Measurements from ENCODE around the gene FANK1.
"Not testable (repeated sequence)": the region's sequence is repeated elsewhere in the genome, so short reads cannot be mapped to it uniquely, and the experiment has no call there.

Gene FANK1

GRCh38 chr10:125900963-125901362 lies 4.6 kb downstream of the FANK1 start:
- DNase-seq (ENCODE audit: low read depth); H3K4me3 ChIP-seq (ENCODE audit: low read length): not testable (repeated sequence)

GRCh38 chr10:125903135-125903640 lies 6.8 kb downstream of the FANK1 start:
- H3K4me3 ChIP-seq (ENCODE audit: low read length); DNase-seq (ENCODE audit: low read depth): not testable (repeated sequence)

DNA sequence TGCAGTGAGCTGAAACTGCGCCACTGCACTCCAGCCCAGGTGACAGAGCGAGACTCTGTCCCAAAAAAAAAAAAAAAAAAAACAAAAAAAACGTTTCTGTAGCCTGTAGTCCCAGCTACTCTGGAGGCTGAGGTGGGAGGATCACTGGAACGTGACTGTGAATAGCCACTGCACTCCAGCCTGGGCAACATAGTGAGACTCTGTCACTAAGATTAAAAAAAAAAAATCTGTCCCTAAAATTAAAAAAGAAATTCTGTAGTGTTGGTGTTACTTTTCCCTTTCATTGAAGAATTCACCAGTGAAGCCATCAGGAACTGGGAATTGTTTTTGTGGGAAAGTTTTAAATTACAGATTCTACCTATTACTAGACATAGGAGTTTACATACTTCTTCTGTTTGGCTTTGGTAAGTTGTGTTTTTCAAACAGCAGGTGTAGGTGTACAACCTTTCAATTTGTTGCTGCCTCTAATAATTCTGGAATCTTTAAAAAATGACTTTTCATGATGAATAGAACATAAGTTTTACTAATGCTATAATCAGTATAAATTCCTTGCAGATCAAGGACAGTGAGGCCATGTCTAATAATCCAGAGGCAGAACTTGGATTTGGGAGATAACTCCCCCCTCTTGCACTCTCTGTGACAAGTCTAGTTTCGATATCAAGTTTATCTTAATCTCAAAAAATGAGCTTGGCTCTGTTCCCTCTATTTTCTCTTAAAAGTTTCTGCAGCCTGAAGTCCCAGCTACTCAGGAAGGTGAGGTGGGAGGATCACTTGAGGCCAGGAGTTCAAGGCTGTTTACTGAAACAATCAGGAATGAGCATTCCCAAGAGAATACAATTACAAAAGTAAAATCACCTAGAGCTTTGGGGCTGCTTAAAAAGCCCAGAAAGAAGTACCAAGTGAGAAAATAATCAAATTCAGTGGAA lies 9.0 kb downstream of the FANK1 start:
- DNase-seq (ENCODE audit: low read depth); H3K4me3 ChIP-seq (ENCODE audit: low read length): not testable (repeated sequence)

DNA sequence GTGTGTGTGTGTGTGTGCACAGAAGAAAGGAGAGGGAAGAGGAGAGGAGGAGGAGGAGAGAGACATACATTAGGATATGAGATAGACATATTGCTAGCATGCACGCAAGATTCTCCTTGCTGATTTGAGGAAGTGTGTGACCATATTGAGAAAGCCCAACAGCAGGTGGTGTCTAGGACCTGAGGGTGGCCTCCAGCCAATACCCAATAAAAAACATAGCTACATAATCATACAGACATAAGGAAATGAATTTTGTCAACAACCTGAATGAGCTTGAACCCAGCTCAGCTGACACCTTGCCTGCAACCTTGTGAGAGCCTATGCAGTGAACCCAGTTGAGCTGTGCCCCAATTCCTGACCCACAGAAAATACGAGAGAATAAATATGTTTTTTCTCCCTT lies 11.2 kb downstream of the FANK1 start:
- H3K4me3 ChIP-seq (ENCODE audit: low read length) = not testable (repeated sequence)

DNA sequence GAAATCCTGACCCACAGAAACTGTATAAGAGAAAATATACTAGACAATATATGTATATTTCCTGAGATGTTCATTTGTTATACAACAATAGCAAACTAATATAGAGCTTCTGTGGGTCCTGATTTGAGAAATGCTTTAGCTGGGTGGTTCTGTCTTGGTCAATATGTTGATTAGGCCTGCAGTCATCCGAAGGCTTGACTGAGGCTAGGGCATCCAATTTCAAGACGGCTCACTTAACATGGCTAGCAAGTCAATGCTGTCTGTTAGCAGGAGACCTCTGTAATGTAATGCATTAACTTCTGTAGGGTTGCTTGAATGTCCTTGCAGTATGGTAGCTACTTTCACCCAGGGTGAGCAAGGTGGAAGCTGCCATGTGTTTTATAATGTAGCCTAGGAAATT lies 12.4 kb downstream of the FANK1 start:
- H3K4me3 ChIP-seq (ENCODE audit: low read length); DNase-seq (ENCODE audit: low read depth): not testable (repeated sequence)

More for the DNA sequence above, 11.2 kb downstream of the FANK1 start:
- not testable (repeated sequence) for DNase-seq (ENCODE audit: low read depth)

DNA sequence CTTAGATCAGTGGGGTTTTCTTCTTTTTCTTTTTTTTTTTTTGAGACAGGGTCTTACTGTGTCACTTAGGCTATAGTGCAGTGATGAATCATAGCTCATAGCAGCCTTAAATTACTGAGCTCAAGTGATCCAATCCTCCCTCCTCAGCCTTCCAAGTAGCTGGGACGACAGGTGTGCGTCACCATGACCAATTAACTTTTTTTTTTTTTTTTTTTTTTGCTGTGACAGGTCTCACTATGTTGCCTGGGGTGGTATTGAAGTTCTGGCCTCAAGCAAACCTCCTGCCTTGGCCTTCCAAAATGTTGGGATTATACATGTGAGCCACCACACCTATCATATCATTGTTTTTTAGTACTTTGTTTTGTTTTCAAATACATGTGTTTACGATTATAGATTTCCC lies 13.1 kb downstream of the FANK1 start:
- DNase-seq (ENCODE audit: low read depth); H3K4me3 ChIP-seq (ENCODE audit: low read length): not testable (repeated sequence)

GRCh38 chr10:125911145-125911544 lies 14.8 kb downstream of the FANK1 start:
- no peak for DNase-seq (ENCODE audit: low read depth)
- no peak overlapping the region for H3K4me3 ChIP-seq (ENCODE audit: low read length)
- TF ChIP-seq CTCF (conservative IDR thresholded peaks at IDR 0.05; ENCODE audit: low read depth, low read length) = no peak

DNA sequence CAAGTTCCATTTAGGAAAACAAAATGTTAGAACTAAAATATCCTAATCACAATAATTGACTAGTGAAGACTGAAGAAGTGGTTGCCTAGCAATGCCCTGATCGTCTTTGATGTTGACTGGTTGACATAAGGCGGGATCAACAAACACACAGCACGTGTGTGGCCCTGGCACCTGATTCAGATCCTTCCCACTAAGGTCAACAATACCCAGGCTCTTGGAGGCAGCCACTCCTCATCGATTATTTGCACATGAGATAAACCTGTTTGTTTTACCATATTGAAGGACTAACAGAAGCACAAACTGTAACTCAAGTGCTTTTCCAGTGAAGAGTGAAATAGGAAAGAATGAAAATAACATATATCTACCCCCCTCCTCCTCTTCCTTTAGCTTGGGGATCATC lies 15.6 kb downstream of the FANK1 start:
- no peak for DNase-seq (ENCODE audit: low read depth)
- H3K4me3 ChIP-seq (ENCODE audit: low read length) = no peak overlapping the region
- TF ChIP-seq CTCF (conservative IDR thresholded peaks at IDR 0.05; ENCODE audit: low read depth, low read length) = no peak

GRCh38 chr10:125913277-125913676 lies 16.9 kb downstream of the FANK1 start:
- not testable (repeated sequence) for DNase-seq (ENCODE audit: low read depth); H3K4me3 ChIP-seq (ENCODE audit: low read length)

DNA sequence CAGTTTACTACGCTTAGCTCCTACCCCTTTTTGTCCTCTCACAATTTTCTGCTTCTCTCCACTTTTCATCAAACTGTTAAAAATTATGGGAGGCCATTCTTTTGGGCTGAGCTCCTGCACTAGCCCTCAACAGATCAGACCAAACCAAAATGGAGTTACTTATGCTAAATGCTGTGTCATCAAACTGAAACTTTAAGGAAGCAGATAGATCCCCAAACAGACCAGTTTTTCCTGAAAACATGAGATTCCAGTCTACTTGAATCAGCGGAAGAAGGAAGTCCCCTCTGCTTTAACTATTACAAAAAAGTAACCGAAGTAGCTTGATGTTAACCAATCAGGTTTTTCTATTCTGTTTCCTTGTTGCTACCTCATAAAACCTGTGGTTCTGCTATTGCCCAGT lies 20.6 kb downstream of the FANK1 start:
- DNase-seq (ENCODE audit: low read depth) = no peak
- TF ChIP-seq CTCF (conservative IDR thresholded peaks at IDR 0.05; ENCODE audit: low read depth, low read length) = no peak
- no peak overlapping the region for H3K4me3 ChIP-seq (ENCODE audit: low read length)

- not testable (repeated sequence) for DNase-seq (ENCODE audit: low read depth); H3K4me3 ChIP-seq (ENCODE audit: low read length)
These were observed 21.5 kb downstream of the FANK1 start for GRCh38 chr10:125917704-125918361.

DNA sequence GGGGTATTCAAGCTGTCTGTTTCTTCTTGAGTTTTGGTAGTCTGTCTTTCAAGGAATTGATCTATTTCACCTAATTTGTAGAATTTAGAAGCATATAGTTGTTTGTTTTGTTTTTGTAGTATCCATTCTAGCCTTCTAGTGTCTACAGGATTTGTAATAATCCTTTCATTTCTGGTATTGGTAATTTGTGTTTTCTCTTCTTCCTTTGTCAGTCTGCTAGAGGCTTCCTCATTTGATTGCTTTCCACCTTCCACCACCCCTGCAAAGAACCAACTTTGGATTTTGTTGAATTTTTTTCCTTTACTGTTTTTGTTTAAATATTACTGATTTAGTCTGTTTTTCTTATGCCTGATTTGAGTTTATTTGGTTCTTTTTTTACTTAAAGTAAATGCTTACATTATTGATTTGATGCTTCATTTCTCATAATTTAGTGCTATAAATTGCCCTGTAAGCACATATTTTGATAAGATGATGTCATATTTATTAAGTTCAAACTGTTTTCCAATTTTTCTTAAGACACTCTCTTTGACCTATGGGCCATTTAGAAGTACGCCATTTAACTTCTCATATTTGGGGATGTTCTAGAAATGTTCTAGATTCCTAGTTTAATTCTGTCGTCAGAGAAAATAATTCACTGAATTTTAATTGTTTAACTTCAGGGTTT lies 25.4 kb downstream of the FANK1 start:
- H3K4me3 ChIP-seq (ENCODE audit: low read length); DNase-seq (ENCODE audit: low read depth): not testable (repeated sequence)
